OCI-LY7 (cell line): ENCODE measurements around the gene AGTR1.

Experiments used
- CTCF ChIP-seq: fragments of 200-600 bp; sonication (generic); conservative IDR thresholded peaks from 2 replicates; pipeline ENCODE4 v1.5.1; 2014; ENCODE audit warnings: mild to moderate bottlenecking, antibody characterized with exemption, low read length, moderate library complexity, mixed read lengths
- EZH2phosphoT487 ChIP-seq: fragments of 200-600 bp; sonication (generic); IDR thresholded peaks from 2 replicates; pipeline ENCODE4 v1.6.1; 2018; ENCODE audit warnings: low read depth, borderline replicate concordance, mild to moderate bottlenecking, mixed run types, antibody characterized with exemption, low read length, moderate library complexity, mixed read lengths

GRCh38 chr3:148746053-148746452 lies 48.4 kb downstream of the AGTR1 start:
- TF ChIP-seq CTCF (no peak), EZH2phosphoT487 (no peak)
